GM10847 (cell line): ENCODE measurements around the gene ACP6.

Experiments
- POLR2A ChIP-seq: IDR thresholded peaks from 2 replicates; pipeline ENCODE4 v1.6.1; 2011; ENCODE audit not compliant: insufficient read length; ENCODE audit errors: extremely low read depth

Gene ACP6

DNA sequence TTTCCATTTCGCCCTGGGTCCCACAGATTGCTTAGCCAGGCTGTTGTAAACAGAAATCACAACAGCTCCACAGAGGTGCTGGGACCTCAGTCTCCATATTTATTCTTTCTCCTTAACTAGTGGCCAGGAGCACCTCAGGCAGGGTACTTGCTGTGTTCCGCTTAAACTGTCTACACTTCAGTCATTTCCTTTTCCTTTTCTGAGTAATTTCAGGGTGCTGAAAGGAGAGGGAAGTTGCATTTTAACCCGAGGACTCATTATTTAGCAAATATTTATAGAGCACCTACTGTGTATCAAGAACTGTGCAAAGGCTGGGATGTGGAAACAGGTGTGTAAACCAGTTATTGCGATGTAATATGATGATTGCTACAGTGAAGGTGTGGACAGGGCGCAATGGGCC lies 41.9 kb downstream of the ACP6 start:
- no peak for TF ChIP-seq POLR2A

DNA sequence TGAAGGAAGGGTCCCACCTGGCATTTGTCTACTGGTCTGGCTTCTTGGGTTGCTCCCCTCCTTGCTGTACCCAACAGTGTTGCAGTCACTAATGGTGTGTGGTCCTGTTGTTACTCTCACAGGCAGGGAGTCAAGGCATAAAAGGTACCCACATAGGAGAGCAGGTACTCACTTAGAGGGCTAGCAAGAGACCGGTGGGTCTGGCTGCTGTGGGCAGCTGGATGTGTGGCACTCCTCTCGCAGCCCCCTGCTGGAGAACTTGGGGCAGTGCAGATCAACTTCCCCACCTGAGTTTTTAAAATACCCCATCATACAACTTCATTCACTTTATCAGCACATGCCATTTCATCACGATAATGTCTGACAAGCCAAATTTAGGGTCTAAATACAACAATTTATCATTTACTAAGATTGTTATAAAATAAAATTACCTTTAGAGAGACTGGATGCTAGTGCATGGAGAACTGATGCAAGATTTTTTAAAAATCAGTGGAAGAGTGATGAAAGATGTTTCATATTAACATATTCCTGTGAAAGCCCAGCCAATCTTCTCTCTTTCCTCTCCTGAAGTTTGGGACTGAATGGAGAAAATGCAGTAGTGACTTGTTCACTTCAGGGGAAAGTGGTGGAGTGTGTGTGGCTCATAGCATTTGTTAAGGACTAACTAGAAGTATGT lies 42.8 kb downstream of the ACP6 start:
- TF ChIP-seq POLR2A, result no peak

DNA sequence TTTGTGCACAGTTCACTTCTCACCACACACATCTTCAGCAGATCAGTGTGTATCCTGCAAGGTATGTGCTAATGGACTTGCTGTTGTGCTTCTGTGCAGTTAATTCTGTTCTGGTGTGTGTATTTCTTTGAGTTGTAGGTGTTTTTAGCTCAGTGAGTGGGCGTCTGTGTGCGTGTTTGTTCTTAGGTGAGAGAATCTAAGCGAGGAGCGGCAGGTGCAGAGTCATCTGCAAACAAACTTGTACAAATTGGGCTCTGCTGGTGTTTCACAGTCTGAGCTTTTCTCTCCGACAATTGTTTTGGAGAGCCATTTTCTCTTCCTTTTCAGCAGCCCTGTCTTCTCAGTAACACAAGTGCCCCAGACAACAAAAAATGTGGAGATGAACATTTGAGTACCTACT lies 43.6 kb downstream of the ACP6 start:
- TF ChIP-seq POLR2A, result no peak

DNA sequence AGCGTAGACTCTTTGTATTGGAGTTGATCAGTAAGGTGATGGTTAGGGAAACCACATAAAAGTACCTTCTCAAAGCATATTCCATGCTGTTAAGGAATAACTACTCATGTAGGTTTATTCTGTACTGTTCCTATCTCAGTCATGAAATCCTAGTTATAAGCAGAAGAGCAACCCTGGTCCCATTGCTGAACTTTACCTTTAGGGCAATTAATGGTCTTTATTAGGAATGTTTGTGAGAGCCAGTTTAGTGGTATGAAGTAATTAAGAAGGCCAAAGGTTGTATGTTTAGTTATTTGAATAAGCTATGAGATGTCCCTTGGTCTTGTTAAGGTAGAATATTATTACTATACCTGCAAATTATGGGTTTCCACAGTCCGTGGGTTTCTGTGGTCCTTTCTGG lies 44.0 kb downstream of the ACP6 start:
- no peak for TF ChIP-seq POLR2A

DNA sequence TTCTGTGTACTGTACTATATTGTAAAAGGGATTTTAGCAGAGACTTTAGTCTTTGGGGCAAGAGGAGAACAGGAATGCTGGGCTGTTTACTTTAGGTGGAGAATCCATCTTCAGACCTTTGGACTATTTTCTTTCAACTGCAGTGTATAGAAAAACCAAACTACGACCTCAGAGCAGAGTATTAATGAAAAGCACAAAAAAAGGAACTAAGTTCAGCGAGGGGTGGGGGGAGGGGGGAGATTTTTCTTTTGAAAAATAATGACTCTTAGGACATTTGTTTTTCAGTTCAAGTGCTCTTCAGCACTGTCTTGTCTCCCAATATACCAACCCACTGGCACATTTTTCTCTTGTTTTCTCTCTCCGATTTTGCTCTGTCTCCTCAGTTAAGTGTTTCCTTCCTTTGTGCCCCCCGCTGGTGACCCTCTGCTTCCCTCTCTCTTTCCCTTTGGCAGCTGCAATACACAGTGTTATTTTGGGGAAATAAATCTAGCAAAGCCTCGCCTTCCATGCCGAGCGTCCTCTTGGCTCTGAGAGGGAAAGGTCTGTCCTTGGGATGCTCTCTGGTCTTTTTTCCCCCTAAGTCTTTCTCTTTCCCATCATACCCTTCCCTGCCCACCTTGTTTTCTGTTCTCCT lies 44.8 kb downstream of the ACP6 start:
- TF ChIP-seq POLR2A, result no peak

DNA sequence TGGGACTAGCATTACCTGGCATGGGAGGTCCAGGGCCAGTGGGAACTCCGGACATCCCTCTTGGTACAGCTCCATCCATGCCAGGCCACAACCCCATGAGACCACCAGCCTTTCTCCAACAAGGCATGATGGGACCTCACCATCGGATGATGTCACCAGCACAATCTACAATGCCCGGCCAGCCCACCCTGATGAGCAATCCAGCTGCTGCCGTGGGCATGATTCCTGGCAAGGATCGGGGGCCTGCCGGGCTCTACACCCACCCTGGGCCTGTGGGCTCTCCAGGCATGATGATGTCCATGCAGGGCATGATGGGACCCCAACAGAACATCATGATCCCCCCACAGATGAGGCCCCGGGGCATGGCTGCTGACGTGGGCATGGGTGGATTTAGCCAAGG lies 45.8 kb downstream of the ACP6 start:
- no peak for TF ChIP-seq POLR2A

DNA sequence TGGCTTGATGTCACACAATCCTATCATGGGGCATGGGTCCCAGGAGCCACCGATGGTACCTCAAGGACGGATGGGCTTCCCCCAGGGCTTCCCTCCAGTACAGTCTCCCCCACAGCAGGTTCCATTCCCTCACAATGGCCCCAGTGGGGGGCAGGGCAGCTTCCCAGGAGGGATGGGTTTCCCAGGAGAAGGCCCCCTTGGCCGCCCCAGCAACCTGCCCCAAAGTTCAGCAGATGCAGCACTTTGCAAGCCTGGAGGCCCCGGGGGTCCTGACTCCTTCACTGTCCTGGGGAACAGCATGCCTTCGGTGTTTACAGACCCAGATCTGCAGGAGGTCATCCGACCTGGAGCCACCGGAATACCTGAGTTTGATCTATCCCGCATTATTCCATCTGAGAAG lies 46.3 kb downstream of the ACP6 start:
- no peak for TF ChIP-seq POLR2A

DNA sequence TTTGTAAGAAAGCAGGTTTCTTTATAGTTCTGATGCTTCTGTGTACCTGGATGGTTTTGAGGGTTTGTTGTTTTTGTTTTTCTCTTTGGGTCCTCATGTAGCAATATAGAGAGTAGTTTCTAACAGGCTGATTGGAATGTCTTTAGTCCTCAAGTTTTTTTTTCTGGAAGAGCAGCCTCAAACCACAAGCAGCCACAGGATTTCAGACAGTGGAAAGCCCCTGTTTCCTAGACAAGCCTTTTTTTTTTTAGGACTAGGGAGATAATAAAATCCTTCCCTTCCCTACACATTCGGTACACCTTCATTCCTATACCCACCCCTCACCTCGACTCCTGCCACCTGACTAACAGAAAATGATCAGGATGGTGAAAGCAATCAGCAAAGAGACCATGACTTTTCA lies 47.6 kb downstream of the ACP6 start:
- TF ChIP-seq POLR2A, result no peak

DNA sequence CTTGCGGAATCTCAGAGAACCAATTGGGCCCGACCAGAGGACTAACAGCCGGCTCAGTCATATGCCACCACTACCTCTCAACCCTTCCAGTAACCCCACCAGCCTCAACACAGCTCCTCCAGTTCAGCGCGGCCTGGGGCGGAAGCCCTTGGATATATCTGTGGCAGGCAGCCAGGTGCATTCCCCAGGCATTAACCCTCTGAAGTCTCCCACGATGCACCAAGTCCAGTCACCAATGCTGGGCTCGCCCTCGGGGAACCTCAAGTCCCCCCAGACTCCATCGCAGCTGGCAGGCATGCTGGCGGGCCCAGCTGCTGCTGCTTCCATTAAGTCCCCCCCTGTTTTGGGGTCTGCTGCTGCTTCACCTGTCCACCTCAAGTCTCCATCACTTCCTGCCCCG lies 49.8 kb downstream of the ACP6 start:
- no peak for TF ChIP-seq POLR2A

DNA sequence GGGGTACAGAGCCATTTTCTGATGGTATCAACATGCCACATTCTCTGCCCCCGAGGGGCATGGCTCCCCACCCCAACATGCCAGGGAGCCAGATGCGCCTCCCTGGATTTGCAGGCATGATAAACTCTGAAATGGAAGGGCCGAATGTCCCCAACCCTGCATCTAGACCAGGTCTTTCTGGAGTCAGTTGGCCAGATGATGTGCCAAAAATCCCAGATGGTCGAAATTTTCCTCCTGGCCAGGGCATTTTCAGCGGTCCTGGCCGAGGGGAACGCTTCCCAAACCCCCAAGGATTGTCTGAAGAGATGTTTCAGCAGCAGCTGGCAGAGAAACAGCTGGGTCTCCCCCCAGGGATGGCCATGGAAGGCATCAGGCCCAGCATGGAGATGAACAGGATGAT lies 50.6 kb downstream of the ACP6 start:
- TF ChIP-seq POLR2A, result no peak

DNA sequence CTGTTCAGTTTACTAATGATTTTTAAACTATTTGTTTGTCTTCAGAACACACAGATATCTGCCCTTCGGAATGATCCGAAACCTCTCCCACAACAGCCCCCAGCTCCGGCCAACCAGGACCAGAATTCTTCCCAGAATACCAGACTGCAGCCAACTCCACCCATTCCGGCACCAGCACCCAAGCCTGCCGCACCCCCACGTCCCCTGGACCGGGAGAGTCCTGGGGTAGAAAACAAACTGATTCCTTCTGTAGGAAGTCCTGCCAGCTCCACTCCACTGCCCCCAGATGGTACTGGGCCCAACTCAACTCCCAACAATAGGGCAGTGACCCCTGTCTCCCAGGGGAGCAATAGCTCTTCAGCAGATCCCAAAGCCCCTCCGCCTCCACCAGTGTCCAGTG lies 51.6 kb downstream of the ACP6 start:
- TF ChIP-seq POLR2A, result no peak

DNA sequence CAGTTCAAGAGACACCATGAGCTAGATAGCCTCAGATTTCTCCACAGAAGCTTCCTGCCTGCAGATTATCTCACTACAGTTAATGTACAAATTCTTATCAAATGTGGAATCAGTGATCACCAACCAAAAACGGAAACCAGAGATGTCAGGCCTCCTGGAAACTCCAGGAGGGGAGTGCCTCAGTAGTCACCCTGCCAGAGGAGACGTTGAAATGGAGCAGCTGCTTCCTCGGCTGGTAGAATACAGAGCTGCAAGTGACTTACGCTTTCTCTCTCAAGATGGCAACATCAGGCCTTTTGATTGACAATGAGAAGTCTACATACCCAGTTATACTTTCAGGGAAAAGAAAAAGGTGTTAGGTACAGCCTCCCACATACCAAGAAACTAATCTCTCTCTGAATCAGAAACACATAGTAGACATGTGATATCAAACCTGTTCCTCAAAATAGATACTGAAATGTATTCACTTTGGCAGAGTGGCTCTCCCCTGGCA lies 52.2 kb downstream of the ACP6 start:
- no peak for TF ChIP-seq POLR2A

DNA sequence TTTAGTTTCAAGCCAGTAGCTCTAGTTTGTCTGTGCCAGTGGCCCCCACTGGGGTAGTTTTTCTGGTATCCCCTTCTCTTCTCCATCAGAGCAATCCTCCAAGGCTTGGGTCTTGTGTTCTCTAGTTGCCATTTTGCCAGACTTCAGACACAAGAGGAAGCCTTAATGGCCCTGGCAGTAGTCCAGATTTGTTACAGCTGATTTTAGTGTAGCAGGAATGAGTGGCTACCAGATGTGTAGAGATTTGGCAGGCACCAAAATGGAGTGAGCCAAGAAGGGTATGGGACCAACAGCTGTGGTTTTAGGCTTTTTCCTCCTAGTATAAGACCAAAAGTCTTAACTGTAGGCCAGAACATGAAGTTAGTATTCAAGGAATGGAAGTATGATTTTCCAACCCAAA lies 56.8 kb downstream of the ACP6 start:
- TF ChIP-seq POLR2A, result no peak

DNA sequence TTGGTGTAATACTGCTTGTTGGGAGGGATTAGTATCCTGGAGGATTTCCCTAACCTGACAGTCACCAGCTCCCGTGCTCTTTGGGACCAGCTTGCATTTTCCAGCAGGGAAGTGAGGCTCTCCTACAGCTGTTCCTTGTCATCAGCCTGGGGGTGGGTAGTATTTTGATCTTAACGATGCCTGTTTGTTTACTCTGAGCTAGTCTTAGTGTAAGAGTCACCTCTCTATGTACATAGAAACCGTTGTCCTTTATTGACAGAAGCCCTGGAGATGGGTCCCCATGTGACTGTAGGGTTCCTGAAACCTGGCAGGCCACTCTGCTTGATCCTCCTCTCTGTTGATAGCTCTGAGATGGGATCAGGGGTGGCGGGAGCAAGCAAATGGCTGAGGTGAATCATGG lies 58.0 kb downstream of the ACP6 start:
- TF ChIP-seq POLR2A, result no peak

DNA sequence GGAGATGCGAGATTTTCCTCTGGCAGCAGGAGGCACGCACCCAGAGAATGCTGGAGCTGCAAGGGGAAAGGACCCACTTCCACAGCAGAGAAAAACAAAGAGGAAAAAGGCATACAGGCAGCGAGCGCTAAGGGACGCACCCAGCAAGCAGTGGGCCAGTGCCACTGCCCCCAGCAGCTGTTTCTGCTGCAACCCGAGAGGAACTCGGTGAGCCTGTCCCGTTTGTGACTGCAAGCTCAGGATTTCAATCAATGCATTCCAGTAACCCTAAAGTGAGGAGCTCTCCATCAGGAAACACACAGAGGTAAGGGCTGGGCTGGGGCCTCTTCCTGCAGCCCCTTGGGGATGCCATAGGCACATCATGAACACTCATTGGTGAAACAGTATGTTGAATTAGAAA lies 58.7 kb downstream of the ACP6 start:
- no peak for TF ChIP-seq POLR2A

DNA sequence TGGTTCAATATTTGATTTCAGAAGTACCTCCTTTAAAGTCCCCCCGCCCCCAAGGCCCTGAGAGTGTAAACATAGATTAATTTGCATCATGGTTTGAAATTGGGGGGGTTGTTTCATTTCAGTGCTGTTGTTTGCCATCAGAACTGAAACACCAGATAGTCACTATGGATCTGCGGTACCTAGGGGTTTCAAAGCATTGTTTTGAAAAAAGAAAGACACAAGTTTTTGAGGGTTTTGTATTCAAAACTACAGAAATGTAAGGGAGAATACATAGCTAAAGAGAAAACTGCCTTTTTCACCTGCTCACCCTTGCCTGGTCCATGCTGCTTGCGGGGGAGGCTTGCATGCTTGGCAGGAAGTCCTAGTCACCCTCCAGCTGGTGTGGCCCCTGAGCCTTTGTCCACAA lies 59.3 kb downstream of the ACP6 start:
- TF ChIP-seq POLR2A, result no peak

DNA sequence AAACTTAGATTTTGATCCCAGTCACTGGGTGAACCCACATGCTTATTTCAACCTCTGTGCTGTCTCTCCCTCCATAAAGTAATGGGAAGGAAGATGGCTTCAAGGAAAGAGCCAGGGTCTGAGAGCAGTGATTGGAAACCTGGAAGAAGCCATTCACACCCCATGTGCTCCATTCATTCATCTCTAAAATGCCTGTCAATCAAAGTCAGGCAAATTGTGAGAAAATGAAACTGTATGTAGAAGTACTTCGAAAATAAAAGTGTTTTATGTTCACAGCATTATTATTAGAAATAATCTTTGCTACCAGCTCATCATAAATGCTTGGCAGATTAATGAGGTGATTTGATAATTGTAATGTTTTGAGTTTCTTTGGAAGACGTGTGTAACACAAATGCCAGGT lies 61.0 kb downstream of the ACP6 start:
- no peak for TF ChIP-seq POLR2A
